SK-N-MC (cell line): ENCODE data around the gene RBM42.

Source experiments
- EZH2 ChIP-seq: fragments of 200-600 bp; sonication (generic); IDR thresholded peaks from one replicate; pipeline ENCODE4 v1.6.1; 2017; ENCODE audit warnings: antibody characterized with exemption
- POLR2AphosphoS5 ChIP-seq: IDR thresholded peaks from 2 replicates; pipeline ENCODE4 v1.6.1; 2012; ENCODE audit warnings: mild to moderate bottlenecking, low read depth, low read length, borderline replicate concordance

- TF ChIP-seq POLR2AphosphoS5: no peak
- TF ChIP-seq EZH2: no peak
These were observed 16.6 kb upstream of the RBM42 start for GRCh38 chr19:35612224-35612558.
